WTC11 (cell line): ENCODE data around the gene PPFIBP1.
"Not testable (repeated sequence)": the region's sequence is repeated elsewhere in the genome, so short reads cannot be mapped to it uniquely, and the experiment has no call there.

ENCODE experiments used
- CREM ChIP-seq: sonication (generic); formaldehyde crosslinking; IDR thresholded peaks from 2 replicates; pipeline ENCODE4 v1.8.1; 2022; ENCODE audit warnings: mild to moderate bottlenecking, missing genetic modification reagents, moderate library complexity
- ZBTB21 ChIP-seq: sonication (generic); formaldehyde crosslinking; IDR thresholded peaks from 2 replicates; pipeline ENCODE4 v1.8.1; 2023; ENCODE audit warnings: mild to moderate bottlenecking, missing genetic modification reagents, borderline replicate concordance
- ZNF138 ChIP-seq: sonication (generic); formaldehyde crosslinking; conservative IDR thresholded peaks from 2 replicates; pipeline ENCODE4 v1.8.1; 2022; ENCODE audit warnings: mild to moderate bottlenecking, moderate library complexity, missing genetic modification reagents
- TF ChIP-seq, protein P1 (sequence below): fragments of 200-600 bp; IDR thresholded peaks from 2 replicates; pipeline ENCODE4 v1.8.0; 2022; ENCODE audit warnings: antibody characterized with exemption
- TF ChIP-seq, protein P2 (sequence below): sonication (generic); formaldehyde crosslinking; IDR thresholded peaks from 2 replicates; pipeline ENCODE4 v1.8.1; 2022; ENCODE audit warnings: low read depth, mild to moderate bottlenecking, moderate library complexity, missing genetic modification reagents, borderline replicate concordance
- TF ChIP-seq, protein P3 (sequence below): sonication (generic); formaldehyde crosslinking; IDR thresholded peaks from 2 replicates; pipeline ENCODE4 v1.8.1; 2022; ENCODE audit warnings: mild to moderate bottlenecking, missing genetic modification reagents, moderate library complexity, borderline replicate concordance
- TF ChIP-seq, protein P4 (sequence below): sonication (generic); formaldehyde crosslinking; IDR thresholded peaks from 2 replicates; pipeline ENCODE4 v1.8.1; 2023; ENCODE audit warnings: mild to moderate bottlenecking, missing genetic modification reagents, moderate library complexity
- TF ChIP-seq, protein P5 (sequence below): sonication (generic); formaldehyde crosslinking; IDR thresholded peaks from 2 replicates; pipeline ENCODE4 v1.8.1; 2023; ENCODE audit warnings: mild to moderate bottlenecking, missing genetic modification reagents

DNA sequence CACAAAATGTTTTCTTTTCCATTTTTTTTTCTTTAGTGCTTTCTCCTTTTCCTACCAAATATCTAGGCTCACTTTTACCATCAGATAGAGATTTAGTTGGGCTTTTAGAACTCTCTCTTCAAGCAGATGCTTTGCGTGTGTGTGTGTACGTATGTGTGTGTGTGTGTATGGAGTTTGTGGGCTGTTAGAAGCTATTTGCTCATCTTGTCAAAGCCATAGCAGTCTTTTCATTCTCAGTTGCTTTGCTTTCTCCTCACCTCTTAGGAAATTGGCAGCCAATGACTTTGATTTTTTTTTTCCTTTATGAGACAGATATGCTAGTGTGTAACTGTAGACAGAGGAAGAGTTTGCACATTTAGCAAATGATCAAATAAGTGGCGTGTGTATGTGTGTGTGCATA, 57.8 kb downstream of the PPFIBP1 start:
- TF ChIP-seq CREM; ZNF138 (CRISPR knock-in tag); ZBTB21 (CRISPR knock-in tag): not testable (repeated sequence)
- TF ChIP-seq, protein P1, sequence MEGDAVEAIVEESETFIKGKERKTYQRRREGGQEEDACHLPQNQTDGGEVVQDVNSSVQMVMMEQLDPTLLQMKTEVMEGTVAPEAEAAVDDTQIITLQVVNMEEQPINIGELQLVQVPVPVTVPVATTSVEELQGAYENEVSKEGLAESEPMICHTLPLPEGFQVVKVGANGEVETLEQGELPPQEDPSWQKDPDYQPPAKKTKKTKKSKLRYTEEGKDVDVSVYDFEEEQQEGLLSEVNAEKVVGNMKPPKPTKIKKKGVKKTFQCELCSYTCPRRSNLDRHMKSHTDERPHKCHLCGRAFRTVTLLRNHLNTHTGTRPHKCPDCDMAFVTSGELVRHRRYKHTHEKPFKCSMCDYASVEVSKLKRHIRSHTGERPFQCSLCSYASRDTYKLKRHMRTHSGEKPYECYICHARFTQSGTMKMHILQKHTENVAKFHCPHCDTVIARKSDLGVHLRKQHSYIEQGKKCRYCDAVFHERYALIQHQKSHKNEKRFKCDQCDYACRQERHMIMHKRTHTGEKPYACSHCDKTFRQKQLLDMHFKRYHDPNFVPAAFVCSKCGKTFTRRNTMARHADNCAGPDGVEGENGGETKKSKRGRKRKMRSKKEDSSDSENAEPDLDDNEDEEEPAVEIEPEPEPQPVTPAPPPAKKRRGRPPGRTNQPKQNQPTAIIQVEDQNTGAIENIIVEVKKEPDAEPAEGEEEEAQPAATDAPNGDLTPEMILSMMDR = not testable (repeated sequence)
- TF ChIP-seq, protein P2, sequence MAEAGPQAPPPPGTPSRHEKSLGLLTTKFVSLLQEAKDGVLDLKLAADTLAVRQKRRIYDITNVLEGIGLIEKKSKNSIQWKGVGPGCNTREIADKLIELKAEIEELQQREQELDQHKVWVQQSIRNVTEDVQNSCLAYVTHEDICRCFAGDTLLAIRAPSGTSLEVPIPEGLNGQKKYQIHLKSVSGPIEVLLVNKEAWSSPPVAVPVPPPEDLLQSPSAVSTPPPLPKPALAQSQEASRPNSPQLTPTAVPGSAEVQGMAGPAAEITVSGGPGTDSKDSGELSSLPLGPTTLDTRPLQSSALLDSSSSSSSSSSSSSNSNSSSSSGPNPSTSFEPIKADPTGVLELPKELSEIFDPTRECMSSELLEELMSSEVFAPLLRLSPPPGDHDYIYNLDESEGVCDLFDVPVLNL (CRISPR knock-in tag) = not testable (repeated sequence)
- TF ChIP-seq, protein P3, sequence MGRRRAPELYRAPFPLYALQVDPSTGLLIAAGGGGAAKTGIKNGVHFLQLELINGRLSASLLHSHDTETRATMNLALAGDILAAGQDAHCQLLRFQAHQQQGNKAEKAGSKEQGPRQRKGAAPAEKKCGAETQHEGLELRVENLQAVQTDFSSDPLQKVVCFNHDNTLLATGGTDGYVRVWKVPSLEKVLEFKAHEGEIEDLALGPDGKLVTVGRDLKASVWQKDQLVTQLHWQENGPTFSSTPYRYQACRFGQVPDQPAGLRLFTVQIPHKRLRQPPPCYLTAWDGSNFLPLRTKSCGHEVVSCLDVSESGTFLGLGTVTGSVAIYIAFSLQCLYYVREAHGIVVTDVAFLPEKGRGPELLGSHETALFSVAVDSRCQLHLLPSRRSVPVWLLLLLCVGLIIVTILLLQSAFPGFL (CRISPR knock-in tag) = not testable (repeated sequence)
- TF ChIP-seq, protein P4, sequence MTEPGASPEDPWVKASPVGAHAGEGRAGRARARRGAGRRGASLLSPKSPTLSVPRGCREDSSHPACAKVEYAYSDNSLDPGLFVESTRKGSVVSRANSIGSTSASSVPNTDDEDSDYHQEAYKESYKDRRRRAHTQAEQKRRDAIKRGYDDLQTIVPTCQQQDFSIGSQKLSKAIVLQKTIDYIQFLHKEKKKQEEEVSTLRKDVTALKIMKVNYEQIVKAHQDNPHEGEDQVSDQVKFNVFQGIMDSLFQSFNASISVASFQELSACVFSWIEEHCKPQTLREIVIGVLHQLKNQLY (CRISPR knock-in tag) = not testable (repeated sequence)
- TF ChIP-seq, protein P5, sequence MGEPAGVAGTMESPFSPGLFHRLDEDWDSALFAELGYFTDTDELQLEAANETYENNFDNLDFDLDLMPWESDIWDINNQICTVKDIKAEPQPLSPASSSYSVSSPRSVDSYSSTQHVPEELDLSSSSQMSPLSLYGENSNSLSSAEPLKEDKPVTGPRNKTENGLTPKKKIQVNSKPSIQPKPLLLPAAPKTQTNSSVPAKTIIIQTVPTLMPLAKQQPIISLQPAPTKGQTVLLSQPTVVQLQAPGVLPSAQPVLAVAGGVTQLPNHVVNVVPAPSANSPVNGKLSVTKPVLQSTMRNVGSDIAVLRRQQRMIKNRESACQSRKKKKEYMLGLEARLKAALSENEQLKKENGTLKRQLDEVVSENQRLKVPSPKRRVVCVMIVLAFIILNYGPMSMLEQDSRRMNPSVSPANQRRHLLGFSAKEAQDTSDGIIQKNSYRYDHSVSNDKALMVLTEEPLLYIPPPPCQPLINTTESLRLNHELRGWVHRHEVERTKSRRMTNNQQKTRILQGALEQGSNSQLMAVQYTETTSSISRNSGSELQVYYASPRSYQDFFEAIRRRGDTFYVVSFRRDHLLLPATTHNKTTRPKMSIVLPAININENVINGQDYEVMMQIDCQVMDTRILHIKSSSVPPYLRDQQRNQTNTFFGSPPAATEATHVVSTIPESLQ (CRISPR knock-in tag) = not testable (repeated sequence)
